Effector memory CD4-positive, alpha-beta T cell (primary cell): ENCODE measurements around the gene PLP1.

Experiments used
- DNase-seq, 3 donors: peaks; one replicate each; pipeline ENCODE4 v3.0.0-alpha.2; 2020
- H3K27ac ChIP-seq: 2 replicates; pipeline ENCODE4 v1.7.0; 2013; ENCODE audit warnings: mild to moderate bottlenecking, low read length, moderate library complexity; ENCODE audit not compliant: insufficient read depth, poor library complexity, severe bottlenecking
- H3K27me3 ChIP-seq: replicated peaks from 2 replicates; pipeline ENCODE4 v1.7.0; 2013; ENCODE audit warnings: mild to moderate bottlenecking, low read length; ENCODE audit not compliant: insufficient read depth, control insufficient read depth, poor library complexity, severe bottlenecking
- H3K36me3 ChIP-seq: 2 replicates; pipeline ENCODE4 v1.7.0; 2013; ENCODE audit warnings: mild to moderate bottlenecking, low read length, moderate library complexity; ENCODE audit not compliant: control insufficient read depth, insufficient read depth
- H3K4me1 ChIP-seq: 2 replicates; pipeline ENCODE4 v1.7.0; 2013; ENCODE audit warnings: low read length, mild to moderate bottlenecking; ENCODE audit not compliant: control insufficient read depth, insufficient read depth, poor library complexity, severe bottlenecking
- H3K4me3 ChIP-seq: 2 replicates; pipeline ENCODE4 v1.7.0; 2013; ENCODE audit warnings: low read length, low read depth, mild to moderate bottlenecking; ENCODE audit not compliant: insufficient read depth, poor library complexity, severe bottlenecking
- H3K9me3 ChIP-seq: 2 replicates; pipeline ENCODE4 v1.7.0; 2013; ENCODE audit warnings: mild to moderate bottlenecking, low read length, moderate library complexity; ENCODE audit not compliant: control insufficient read depth

PLP1 gene

GRCh38 chrX:103780336-103781061 lies 3.9 kb downstream of the PLP1 start:
- no peak overlapping the region for H3K27ac ChIP-seq
- no peaks in the 10 kb centered on the region for H3K27me3 ChIP-seq
- no peak overlapping the region for H3K4me3 ChIP-seq
- no peak for DNase-seq
- H3K9me3 ChIP-seq: no peaks in the 10 kb centered on the region
- no peaks in the 10 kb centered on the region for H3K4me1 ChIP-seq
- H3K36me3 ChIP-seq: no peaks in the 10 kb centered on the region

DNA sequence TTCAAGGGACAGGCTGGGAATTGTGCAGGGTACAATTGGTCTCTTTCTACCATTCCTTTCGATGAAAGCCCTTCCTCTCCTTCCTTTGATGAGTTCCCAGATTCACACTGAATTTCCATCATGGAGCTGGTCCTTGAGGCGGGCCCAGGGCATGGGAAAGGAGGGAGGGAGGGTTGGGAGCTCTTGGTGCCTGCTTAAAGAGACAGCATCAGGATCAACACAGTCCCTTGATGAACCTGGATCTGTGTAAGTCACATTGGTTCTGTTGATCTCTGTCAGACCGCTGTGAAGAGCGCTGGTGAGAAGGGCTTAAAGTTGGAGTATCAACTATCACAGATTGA lies 4.4 kb downstream of the PLP1 start:
- no peak overlapping the region for H3K27ac ChIP-seq
- no peaks in the 10 kb centered on the region for H3K36me3 ChIP-seq

DNA sequence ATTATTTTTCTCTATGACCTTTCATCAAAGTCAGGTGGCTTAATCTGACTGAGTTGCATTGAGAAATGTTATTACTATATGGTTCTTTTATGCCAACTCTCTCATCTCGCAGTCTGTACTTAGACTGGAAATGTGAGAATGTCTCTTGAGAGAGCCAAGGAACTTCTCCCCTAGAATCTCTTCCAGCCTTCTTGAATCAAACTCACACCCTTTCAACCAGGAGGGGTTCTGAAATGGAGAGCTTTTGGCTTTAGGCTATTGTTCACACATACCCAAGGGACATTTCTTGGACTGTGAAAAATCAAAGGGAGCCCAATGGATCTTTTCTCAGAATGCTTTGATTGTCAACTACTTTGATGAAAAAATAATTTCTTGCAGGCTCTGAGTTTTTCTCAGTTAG lies 5.1 kb downstream of the PLP1 start:
- DNase-seq: no peak
- Histone ChIP-seq H3K27ac (no peak overlapping the region), H3K27me3 (no peaks in the 10 kb centered on the region), H3K4me3 (no peak overlapping the region), H3K4me1 (no peaks in the 10 kb centered on the region), H3K36me3 (no peaks in the 10 kb centered on the region), H3K9me3 (no peaks in the 10 kb centered on the region)

More for the DNA sequence above, 4.4 kb downstream of the PLP1 start:
- no peak overlapping the region for H3K4me3 ChIP-seq
- DNase-seq: no peak
- H3K27me3 ChIP-seq: no peaks in the 10 kb centered on the region
- no peaks in the 10 kb centered on the region for H3K4me1 ChIP-seq
- no peaks in the 10 kb centered on the region for H3K9me3 ChIP-seq

DNA sequence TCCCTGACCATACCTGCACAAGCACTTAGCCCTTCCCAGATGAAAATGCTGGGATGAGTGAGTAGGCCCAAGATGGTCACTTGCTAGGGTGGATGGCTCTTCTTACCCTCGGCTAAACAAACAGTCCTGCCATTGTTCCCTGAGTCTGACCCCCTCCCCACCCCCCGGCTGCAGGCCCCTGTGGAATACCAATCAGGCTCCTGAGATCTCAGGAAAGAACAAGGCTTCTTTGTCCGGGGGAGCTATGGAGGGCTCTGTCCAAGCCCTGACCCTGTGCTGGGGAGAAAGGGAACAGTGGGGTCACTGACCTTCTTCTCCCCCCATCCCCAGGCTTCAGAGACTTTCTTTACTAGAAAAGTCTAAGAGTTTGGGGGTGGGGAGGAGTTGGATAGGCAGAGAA lies 6.0 kb downstream of the PLP1 start:
- Histone ChIP-seq H3K4me1 (no peaks in the 10 kb centered on the region), H3K4me3 (no peak overlapping the region), H3K36me3 (no peaks in the 10 kb centered on the region), H3K9me3 (no peaks in the 10 kb centered on the region), H3K27me3 (no peaks in the 10 kb centered on the region), H3K27ac (no peak overlapping the region)
- no peak for DNase-seq

DNA sequence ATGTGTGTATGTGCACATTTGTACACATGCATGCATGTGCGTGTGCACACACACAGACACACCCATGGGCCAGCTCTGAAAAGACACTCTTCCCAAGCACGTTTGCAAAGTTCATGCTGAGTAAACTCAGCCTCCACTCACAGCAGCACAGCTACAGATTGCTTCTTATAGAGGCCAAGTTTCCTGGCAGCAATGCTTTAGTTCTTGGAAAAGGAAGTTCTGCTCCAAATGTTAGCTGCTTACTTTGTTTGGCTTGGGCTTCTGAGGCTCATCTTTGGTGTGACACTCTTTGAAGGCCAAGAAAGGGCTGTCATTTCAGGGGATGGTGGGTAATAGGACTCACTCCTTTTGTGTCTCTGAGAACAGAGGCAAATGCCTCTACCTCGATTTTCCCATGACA lies 6.6 kb downstream of the PLP1 start:
- no peaks in the 10 kb centered on the region for H3K36me3 ChIP-seq
- H3K4me3 ChIP-seq: no peak overlapping the region
- no peaks in the 10 kb centered on the region for H3K27me3 ChIP-seq
- H3K27ac ChIP-seq: no peak overlapping the region
- no peaks in the 10 kb centered on the region for H3K4me1 ChIP-seq
- H3K9me3 ChIP-seq: no peaks in the 10 kb centered on the region
- no peak for DNase-seq

- H3K4me1 ChIP-seq: no peaks in the 10 kb centered on the region
- H3K4me3 ChIP-seq: no peak overlapping the region
- no peaks in the 10 kb centered on the region for H3K9me3 ChIP-seq
- no peak for DNase-seq
- H3K36me3 ChIP-seq: no peaks in the 10 kb centered on the region
- no peak overlapping the region for H3K27ac ChIP-seq
- H3K27me3 ChIP-seq: no peaks in the 10 kb centered on the region
Measured at GRCh38 chrX:103783971-103784370, 7.3 kb downstream of the PLP1 start.

DNA sequence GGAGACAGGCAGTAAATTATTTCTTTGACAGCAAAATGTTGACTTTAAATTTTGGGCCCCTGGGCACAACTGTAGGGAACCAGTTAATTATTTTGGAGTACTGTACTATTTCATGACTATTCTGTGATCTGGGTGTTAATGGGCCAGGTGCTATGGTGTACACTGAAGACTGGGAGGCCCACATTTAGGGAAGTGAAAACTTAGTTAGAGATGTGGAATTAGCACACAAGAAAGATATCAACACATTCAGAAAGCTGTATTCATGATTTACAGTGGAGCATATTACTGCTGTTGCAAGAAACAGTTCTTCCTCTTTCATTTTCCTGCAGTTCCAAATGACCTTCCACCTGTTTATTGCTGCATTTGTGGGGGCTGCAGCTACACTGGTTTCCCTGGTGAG lies 12.4 kb downstream of the PLP1 start:
- Histone ChIP-seq H3K27ac (no peak overlapping the region), H3K4me1 (no peaks in the 10 kb centered on the region), H3K36me3 (no peaks in the 10 kb centered on the region), H3K4me3 (no peak overlapping the region), H3K27me3 (no peaks in the 10 kb centered on the region), H3K9me3 (no peaks in the 10 kb centered on the region)
- no peak for DNase-seq

GRCh38 chrX:103791228-103791627 lies 14.6 kb downstream of the PLP1 start:
- H3K4me1 ChIP-seq: no peaks in the 10 kb centered on the region
- DNase-seq: no peak
- no peak overlapping the region for H3K27ac ChIP-seq
- H3K36me3 ChIP-seq: no peaks in the 10 kb centered on the region
- no peak overlapping the region for H3K4me3 ChIP-seq
- H3K9me3 ChIP-seq: no peaks in the 10 kb centered on the region
- no peaks in the 10 kb centered on the region for H3K27me3 ChIP-seq

DNA sequence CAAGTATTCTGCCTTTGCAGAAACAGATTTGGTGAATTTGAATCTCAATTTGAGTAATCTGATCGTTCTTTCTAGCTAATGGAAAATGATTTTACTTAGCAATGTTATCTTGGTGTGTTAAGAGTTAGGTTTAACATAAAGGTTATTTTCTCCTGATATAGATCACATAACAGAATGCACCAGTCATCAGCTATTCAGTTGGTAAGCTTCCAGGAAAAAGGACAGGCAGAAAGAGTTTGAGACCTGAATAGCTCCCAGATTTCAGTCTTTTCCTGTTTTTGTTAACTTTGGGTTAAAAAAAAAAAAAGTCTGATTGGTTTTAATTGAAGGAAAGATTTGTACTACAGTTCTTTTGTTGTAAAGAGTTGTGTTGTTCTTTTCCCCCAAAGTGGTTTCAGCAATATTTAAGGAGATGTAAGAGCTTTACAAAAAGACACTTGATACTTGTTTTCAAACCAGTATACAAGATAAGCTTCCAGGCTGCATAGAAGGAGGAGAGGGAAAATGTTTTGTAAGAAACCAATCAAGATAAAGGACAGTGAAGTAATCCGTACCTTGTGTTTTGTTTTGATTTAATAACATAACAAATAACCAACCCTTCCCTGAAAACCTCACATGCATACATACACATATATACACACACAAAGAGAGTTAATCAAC lies 15.3 kb downstream of the PLP1 start:
- H3K36me3 ChIP-seq: no peaks in the 10 kb centered on the region
- DNase-seq: no peak
- no peak overlapping the region for H3K4me3 ChIP-seq
- H3K9me3 ChIP-seq: no peaks in the 10 kb centered on the region
- no peaks in the 10 kb centered on the region for H3K4me1 ChIP-seq
- no peak overlapping the region for H3K27ac ChIP-seq
- H3K27me3 ChIP-seq: no peaks in the 10 kb centered on the region

DNA sequence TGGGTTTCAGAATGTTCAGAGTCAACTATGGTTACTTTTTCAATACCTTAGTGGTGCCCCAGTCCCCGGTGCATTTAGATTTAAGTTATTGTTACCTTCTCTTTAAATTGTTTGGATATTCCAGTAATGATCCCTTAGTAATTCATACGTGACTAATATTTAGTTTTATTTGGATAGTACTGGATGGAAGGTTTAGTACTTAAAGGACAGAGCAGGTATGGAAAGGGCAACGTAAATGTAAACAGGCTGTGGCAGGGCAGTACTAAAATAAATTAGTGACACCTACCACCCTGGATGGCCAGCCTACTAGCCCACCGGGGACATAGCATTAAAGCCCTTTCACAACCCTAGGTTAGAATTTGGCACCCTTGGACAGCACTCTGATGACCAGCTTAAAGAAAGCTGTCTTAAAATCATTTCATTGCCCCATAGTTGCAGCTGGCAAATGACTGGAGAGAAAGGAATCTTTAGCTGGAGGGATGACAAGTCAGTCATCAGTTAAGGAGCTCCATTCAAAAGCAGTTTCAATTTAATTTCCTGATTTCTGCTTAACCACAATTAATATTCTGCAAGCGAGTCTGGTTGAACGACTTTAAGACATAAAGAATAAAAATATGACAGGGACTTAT lies 16.4 kb downstream of the PLP1 start:
- no peak for DNase-seq
- Histone ChIP-seq H3K9me3 (no peaks in the 10 kb centered on the region), H3K27ac (no peak overlapping the region), H3K27me3 (no peaks in the 10 kb centered on the region), H3K4me1 (no peaks in the 10 kb centered on the region), H3K36me3 (no peaks in the 10 kb centered on the region), H3K4me3 (no peak overlapping the region)
